GM10248 (cell line): ENCODE data around the gene KLHL17.

Source experiments
- CTCF ChIA-PET: fragments of 300-600 bp; sonication (Branson Sonifier 250); formaldehyde crosslinking; extraction: SDS; loops from one replicate; lab custom pipeline; 2021; ENCODE audit warnings: antibody characterized with exemption; lab: Yijun Ruan, JAX
- POLR2A ChIA-PET: fragments of 350-650 bp; sonication (Branson Sonifier 250); formaldehyde crosslinking; extraction: SDS; loops from one replicate; lab custom pipeline; 2020; ENCODE audit warnings: antibody characterized with exemption; lab: Yijun Ruan, JAX
- DNase-seq: peaks from one replicate; pipeline ENCODE4 v3.0.0; 2012; ENCODE audit errors: extremely low spot score
- TF ChIP-seq, protein P1 (sequence below): IDR thresholded peaks from 2 replicates; pipeline ENCODE4 v1.5.1; 2012; ENCODE audit warnings: mild to moderate bottlenecking, low read depth; ENCODE audit errors: extremely low read depth, missing control alignments, control extremely low read depth

KLHL17 gene

DNA sequence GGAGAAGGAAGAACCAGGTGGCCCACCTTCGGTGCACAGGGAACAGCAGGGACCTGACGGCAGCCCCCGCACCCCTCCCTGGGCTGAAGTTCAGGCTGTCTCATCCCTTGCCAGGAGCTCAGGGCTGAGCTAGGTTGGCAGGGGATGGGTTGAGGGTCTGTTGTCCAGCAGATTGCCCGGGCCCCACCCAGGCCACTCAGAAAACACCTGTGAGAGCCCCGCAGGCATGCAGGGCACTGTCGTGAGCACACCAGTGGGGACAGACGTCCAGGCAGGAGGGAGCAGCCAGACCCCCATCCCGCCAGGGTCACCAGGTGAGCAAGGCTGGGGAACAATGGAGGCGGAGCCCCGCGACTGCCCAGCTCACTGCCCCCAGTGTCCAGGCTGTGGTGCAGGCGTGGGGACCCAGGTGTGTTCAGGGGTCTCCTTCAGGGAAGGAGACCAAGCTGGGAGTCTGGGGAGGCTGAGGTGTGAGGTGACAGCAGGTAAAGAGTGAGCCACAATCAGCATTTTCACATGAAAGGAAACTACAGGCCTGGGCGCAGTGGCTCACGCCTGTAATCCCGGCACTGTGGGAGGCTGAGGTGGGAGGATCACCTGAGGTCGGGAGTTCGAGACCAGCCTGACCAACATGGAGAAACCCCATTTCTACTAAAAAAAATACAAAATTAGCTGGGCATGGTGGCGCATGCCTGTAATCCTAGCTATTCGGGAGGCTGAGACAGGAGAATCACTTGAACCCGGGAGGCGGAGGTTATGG, 46.1 kb upstream of the KLHL17 start:
- CTCF ChIA-PET = interaction anchor here (3.0 kb wide), 1 partner anchor 9 kb away, joined by 14 read pairs; no protein-coding TSS in a partner anchor
- no peak for DNase-seq

GRCh38 chr1:914891-915280, 45.5 kb upstream of the KLHL17 start:
- ChIA-PET POLR2A (no interaction called here), CTCF (interaction anchor here (3.0 kb wide), 1 partner anchor 10 kb away, joined by 14 read pairs; no protein-coding TSS in a partner anchor)
- TF ChIP-seq, protein P1, sequence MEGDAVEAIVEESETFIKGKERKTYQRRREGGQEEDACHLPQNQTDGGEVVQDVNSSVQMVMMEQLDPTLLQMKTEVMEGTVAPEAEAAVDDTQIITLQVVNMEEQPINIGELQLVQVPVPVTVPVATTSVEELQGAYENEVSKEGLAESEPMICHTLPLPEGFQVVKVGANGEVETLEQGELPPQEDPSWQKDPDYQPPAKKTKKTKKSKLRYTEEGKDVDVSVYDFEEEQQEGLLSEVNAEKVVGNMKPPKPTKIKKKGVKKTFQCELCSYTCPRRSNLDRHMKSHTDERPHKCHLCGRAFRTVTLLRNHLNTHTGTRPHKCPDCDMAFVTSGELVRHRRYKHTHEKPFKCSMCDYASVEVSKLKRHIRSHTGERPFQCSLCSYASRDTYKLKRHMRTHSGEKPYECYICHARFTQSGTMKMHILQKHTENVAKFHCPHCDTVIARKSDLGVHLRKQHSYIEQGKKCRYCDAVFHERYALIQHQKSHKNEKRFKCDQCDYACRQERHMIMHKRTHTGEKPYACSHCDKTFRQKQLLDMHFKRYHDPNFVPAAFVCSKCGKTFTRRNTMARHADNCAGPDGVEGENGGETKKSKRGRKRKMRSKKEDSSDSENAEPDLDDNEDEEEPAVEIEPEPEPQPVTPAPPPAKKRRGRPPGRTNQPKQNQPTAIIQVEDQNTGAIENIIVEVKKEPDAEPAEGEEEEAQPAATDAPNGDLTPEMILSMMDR = no peak
- no peak for DNase-seq

More for the DNA sequence above, 46.1 kb upstream of the KLHL17 start:
- TF ChIP-seq, protein P1 = no peak
- POLR2A ChIA-PET = no interaction called here

DNA sequence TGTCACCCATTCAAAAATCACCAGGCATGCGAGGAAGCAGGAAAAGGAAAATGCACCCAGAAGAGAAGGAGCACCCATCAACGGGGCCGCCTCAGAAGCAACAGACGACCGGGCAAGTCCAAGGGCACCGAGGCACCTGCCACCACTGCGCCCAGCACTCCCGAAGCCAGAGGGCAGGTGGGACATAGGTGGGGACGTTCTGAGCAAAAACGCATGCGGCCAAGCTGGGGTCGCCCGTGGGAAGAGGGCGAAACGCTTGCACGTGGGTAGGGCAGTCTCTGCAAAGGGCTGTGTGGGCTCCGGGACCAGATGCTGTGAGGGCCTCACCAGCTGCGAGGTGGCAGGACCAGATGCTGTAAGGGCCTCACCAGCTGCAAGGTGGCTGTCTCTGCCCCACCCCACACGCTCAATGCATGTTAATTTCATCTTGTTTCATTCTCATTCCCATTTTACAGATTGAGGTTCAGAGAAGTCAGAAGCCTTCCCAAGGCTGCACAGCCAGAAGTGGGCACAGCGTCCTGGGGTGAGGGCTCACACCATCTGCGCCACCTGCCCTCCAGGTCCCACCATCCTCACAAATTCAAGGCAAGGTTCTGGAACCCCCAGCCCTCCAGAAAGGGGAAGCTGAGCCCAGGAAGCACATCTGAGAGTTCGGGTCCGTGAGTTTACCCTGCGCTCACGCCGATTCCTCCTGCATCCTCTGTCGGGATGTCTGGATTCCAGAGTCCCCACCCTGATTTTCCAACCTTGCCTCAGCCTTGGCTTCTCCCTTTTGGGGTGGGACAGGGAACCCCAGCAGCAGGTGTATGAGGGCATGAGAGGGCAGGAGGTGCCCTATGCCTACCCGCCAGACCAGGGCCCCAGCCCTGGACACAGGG, 44.9 kb upstream of the KLHL17 start:
- DNase-seq = no peak
- ChIA-PET CTCF (interaction anchor here (3.0 kb wide), 1 partner anchor 10 kb away, joined by 14 read pairs; no protein-coding TSS in a partner anchor), POLR2A (no interaction called here)
- TF ChIP-seq, protein P1 = no peak

GRCh38 chr1:916173-917075, 44.0 kb upstream of the KLHL17 start:
- ChIA-PET CTCF (interaction anchor here (1.1 to 3.1 kb wide), 3 partner anchors 11 to 22 kb away, joined by 4 to 14 read pairs (median 11); no protein-coding TSS in a partner anchor), POLR2A (no interaction called here)
- TF ChIP-seq, protein P1 = no peak
- no peak for DNase-seq

DNA sequence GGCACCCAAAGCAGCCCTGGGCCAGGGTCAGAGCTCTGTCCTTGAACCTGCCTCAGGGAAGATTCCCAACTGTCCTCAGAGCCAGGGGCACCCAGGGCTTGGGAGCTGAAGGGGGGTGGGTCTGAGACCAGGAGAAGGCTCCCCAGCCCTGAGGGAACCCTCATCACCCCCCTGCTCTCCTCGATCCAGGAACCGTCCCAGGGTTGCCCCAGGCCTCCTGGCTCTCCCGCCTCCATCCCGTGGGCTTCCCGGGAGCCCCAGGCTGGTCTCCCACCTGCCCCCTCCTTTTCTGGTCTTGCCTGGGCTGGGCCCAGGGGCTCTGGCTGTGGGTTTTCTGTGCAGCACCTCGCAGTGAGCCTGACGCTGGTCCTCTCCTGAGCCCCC, 43.3 kb upstream of the KLHL17 start:
- ChIA-PET CTCF (interaction anchor here (1.1 to 3.1 kb wide), 2 partner anchors 12 to 21 kb away, joined by 4 to 11 read pairs; no protein-coding TSS in a partner anchor), POLR2A (no interaction called here)
- DNase-seq = no peak
- TF ChIP-seq, protein P1 = no peak
